ENCODE results near the gene DNAH14. TPM values are rescaled to one million over a fixed set of nuclear protein-coding genes. Genes with fewer than 3 reads are reported as not detected.

DNAH14 gene
- total RNA-seq, 1 experiment from 2014 or later, result 33.2 TPM

DNA sequence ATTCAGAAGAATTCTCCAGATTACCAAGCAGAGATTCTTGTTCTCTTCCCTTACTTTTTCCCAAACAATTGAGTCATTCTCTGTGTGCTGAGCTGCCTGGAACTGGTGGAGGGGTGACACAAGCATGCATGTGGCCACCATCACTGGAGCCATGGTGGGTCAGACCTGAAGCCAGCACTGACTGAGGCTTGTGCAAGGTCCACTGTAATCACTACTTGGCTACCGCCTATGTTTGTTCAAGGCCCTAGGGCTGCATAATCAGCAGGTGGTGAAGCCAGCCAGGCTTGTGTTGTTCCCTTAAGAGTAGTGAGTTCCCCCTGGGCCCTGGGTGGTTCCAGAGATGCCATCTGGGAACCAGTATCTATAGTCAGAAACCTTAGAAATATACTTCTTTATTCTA lies 183.8 kb downstream of the DNAH14 start:
- Histone ChIP-seq H3K4me1 (ENCODE audit: control insufficient read depth in 1 of 2, insufficient read depth in 2 of 2, low read length in 2 of 2) (no peaks in the 10 kb centered on the region), H3K79me2 (ENCODE audit: insufficient read depth, low read length) (no peaks in the 10 kb centered on the region), H4K20me1 (ENCODE audit: insufficient read depth) (no peaks in the 10 kb centered on the region), H3K27ac (ENCODE audit: low read depth, low read length) (no peak overlapping the region), H3K9ac (ENCODE audit: low read length) (no peak overlapping the region), H3K9me3 (ENCODE audit: control insufficient read depth in 1 of 2, insufficient read depth in 1 of 2, low read depth in 1 of 2, low read length in 2 of 2) (no peaks in the 10 kb centered on the region), H3K9me2 (ENCODE audit: insufficient read depth) (no peaks in the 10 kb centered on the region; the same call in 1 of the 2 replicates), H3K4me2 (ENCODE audit: low read length) (no peak overlapping the region), H3K27me3 (ENCODE audit: insufficient read depth, low read length) (no peaks in the 10 kb centered on the region), H3K4me3 (replicated peaks in 1 of 2; ENCODE audit: low read depth in 1 of 2, low read length in 2 of 2) (no peak overlapping the region), H3K36me3 (ENCODE audit: control insufficient read depth in 1 of 2, insufficient read depth in 2 of 2, low read length in 2 of 2) (no peaks in the 10 kb centered on the region), H2AFZ (ENCODE audit: low read depth, low read length, poor library complexity, severe bottlenecking) (no peak overlapping the region)
- ChIA-PET POLR2A (no interaction called here), CTCF (no interaction called here), RAD21 (ENCODE audit: low non-redundant PET in 1 of 2, low total read pairs in 2 of 2, uncharacterized antibody in 2 of 2, unreplicated experiment in 2 of 2) (no interaction called here)
- DNase-seq (ENCODE audit: low read depth, low spot score) (no peak), ATAC-seq (no peak)
- no peak for TF ChIP-seq POLR2A (IDR thresholded peaks at IDR 0.05; ENCODE audit: borderline replicate concordance, extremely low read depth, insufficient read depth, insufficient read length)
- TF ChIP-seq, protein P1, sequence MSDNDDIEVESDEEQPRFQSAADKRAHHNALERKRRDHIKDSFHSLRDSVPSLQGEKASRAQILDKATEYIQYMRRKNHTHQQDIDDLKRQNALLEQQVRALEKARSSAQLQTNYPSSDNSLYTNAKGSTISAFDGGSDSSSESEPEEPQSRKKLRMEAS (IDR thresholded peaks at IDR 0.05), result no peak
- no peak for TF ChIP-seq CEBPB (IDR thresholded peaks at IDR 0.05; ENCODE audit: low read depth)
- TF ChIP-seq ELF1 (IDR thresholded peaks at IDR 0.05; ENCODE audit: borderline replicate concordance, low read depth), result no peak
- TF ChIP-seq, protein P2, sequence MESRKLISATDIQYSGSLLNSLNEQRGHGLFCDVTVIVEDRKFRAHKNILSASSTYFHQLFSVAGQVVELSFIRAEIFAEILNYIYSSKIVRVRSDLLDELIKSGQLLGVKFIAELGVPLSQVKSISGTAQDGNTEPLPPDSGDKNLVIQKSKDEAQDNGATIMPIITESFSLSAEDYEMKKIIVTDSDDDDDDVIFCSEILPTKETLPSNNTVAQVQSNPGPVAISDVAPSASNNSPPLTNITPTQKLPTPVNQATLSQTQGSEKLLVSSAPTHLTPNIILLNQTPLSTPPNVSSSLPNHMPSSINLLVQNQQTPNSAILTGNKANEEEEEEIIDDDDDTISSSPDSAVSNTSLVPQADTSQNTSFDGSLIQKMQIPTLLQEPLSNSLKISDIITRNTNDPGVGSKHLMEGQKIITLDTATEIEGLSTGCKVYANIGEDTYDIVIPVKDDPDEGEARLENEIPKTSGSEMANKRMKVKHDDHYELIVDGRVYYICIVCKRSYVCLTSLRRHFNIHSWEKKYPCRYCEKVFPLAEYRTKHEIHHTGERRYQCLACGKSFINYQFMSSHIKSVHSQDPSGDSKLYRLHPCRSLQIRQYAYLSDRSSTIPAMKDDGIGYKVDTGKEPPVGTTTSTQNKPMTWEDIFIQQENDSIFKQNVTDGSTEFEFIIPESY (IDR thresholded peaks at IDR 0.05; ENCODE audit: extremely low read depth, insufficient replicate concordance, low read length), result no peak
- TF ChIP-seq, protein P3, sequence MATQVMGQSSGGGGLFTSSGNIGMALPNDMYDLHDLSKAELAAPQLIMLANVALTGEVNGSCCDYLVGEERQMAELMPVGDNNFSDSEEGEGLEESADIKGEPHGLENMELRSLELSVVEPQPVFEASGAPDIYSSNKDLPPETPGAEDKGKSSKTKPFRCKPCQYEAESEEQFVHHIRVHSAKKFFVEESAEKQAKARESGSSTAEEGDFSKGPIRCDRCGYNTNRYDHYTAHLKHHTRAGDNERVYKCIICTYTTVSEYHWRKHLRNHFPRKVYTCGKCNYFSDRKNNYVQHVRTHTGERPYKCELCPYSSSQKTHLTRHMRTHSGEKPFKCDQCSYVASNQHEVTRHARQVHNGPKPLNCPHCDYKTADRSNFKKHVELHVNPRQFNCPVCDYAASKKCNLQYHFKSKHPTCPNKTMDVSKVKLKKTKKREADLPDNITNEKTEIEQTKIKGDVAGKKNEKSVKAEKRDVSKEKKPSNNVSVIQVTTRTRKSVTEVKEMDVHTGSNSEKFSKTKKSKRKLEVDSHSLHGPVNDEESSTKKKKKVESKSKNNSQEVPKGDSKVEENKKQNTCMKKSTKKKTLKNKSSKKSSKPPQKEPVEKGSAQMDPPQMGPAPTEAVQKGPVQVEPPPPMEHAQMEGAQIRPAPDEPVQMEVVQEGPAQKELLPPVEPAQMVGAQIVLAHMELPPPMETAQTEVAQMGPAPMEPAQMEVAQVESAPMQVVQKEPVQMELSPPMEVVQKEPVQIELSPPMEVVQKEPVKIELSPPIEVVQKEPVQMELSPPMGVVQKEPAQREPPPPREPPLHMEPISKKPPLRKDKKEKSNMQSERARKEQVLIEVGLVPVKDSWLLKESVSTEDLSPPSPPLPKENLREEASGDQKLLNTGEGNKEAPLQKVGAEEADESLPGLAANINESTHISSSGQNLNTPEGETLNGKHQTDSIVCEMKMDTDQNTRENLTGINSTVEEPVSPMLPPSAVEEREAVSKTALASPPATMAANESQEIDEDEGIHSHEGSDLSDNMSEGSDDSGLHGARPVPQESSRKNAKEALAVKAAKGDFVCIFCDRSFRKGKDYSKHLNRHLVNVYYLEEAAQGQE (IDR thresholded peaks at IDR 0.05; ENCODE audit: low read depth), result no peak
- TF ChIP-seq SP1 (IDR thresholded peaks at IDR 0.05; ENCODE audit: low read depth), result no peak
- TF ChIP-seq TCF7L2 (IDR thresholded peaks at IDR 0.05; ENCODE audit: borderline replicate concordance, extremely low read depth, insufficient read depth, insufficient read length), result no peak
- TF ChIP-seq, protein P4, sequence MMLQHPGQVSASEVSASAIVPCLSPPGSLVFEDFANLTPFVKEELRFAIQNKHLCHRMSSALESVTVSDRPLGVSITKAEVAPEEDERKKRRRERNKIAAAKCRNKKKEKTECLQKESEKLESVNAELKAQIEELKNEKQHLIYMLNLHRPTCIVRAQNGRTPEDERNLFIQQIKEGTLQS (IDR thresholded peaks at IDR 0.05), result no peak
- no peak for TF ChIP-seq ZFX (IDR thresholded peaks at IDR 0.05)
- TF ChIP-seq YY1 (IDR thresholded peaks at IDR 0.05; ENCODE audit: extremely low read depth, insufficient replicate concordance, low read depth, low read length), result no peak
- TF ChIP-seq ZNF274 (IDR thresholded peaks at IDR 0.05; ENCODE audit: low read depth, low read length), result no peak
- no peak for TF ChIP-seq JUND (IDR thresholded peaks at IDR 0.05)
- intact Hi-C loops (cut with micrococcal nuclease), result no loop called here
- BruUV-seq (replicated peaks), result no TSS peak
